ENCODE results near the gene KIFAP3.
"Not testable (repeated sequence)": the region's sequence is repeated elsewhere in the genome, so short reads cannot be mapped to it uniquely, and the experiment has no call there.

KIFAP3 gene

GRCh38 chr1:170061676-170062075 is 12.8 kb downstream of the KIFAP3 start:
- DNase-seq, result not testable (repeated sequence)

GRCh38 chr1:170060015-170060520 is 14.4 kb downstream of the KIFAP3 start:
- not testable (repeated sequence) for DNase-seq

- DNase-seq, result no peak
Measured at GRCh38 chr1:170049176-170049800, 25.2 kb downstream of the KIFAP3 start.

GRCh38 chr1:170048515-170048914 is 26.0 kb downstream of the KIFAP3 start:
- no peak for DNase-seq

GRCh38 chr1:170044187-170044586 is 30.3 kb downstream of the KIFAP3 start:
- DNase-seq, result no peak

- no peak for DNase-seq
Measured at GRCh38 chr1:170041423-170042192, 32.9 kb downstream of the KIFAP3 start.

- DNase-seq, result no peak
Measured at GRCh38 chr1:170032531-170033280, 41.8 kb downstream of the KIFAP3 start.

GRCh38 chr1:170030212-170030611 is 44.3 kb downstream of the KIFAP3 start:
- DNase-seq, result no peak

GRCh38 chr1:170027760-170028159 is 46.7 kb downstream of the KIFAP3 start:
- DNase-seq, result no peak

GRCh38 chr1:170020859-170021258 is 53.6 kb downstream of the KIFAP3 start:
- no peak for DNase-seq

- DNase-seq, result no peak
Measured at GRCh38 chr1:170017478-170017877, 57.0 kb downstream of the KIFAP3 start.

- DNase-seq, result no peak
Measured at GRCh38 chr1:170012920-170013319, 61.6 kb downstream of the KIFAP3 start.

- no peak for DNase-seq
Measured at GRCh38 chr1:170010443-170010842, 64.1 kb downstream of the KIFAP3 start.

- no peak for DNase-seq
Measured at GRCh38 chr1:170009551-170009950, 64.9 kb downstream of the KIFAP3 start.

- DNase-seq, result not testable (repeated sequence)
Measured at GRCh38 chr1:170008745-170009144, 65.8 kb downstream of the KIFAP3 start.

- DNase-seq, result not testable (repeated sequence)
Measured at GRCh38 chr1:170003270-170003835, 71.1 kb downstream of the KIFAP3 start.

- DNase-seq, result no peak
Measured at GRCh38 chr1:170001266-170001665, 73.2 kb downstream of the KIFAP3 start.

- no peak for DNase-seq
Measured at GRCh38 chr1:169999761-170000160, 74.7 kb downstream of the KIFAP3 start.

- DNase-seq, result no peak
Measured at GRCh38 chr1:169999331-169999741, 75.2 kb downstream of the KIFAP3 start.

- DNase-seq, result no peak
Measured at GRCh38 chr1:169995993-169996392, 78.5 kb downstream of the KIFAP3 start.

GRCh38 chr1:169989246-169989645 is 85.2 kb downstream of the KIFAP3 start:
- no peak for DNase-seq

- no peak for DNase-seq
Measured at GRCh38 chr1:169985757-169986156, 88.7 kb downstream of the KIFAP3 start.

GRCh38 chr1:169974067-169974466 is 100.4 kb downstream of the KIFAP3 start:
- DNase-seq, result no peak
